Measurements from ENCODE around the gene MIAT. TPM values are rescaled to one million over a fixed set of nuclear protein-coding genes. Genes with fewer than 3 reads are reported as not detected.

Gene MIAT
- total RNA-seq, 3 donors from 2014 or later: 0.80 to 2.3 (median 1.9) TPM

DNA sequence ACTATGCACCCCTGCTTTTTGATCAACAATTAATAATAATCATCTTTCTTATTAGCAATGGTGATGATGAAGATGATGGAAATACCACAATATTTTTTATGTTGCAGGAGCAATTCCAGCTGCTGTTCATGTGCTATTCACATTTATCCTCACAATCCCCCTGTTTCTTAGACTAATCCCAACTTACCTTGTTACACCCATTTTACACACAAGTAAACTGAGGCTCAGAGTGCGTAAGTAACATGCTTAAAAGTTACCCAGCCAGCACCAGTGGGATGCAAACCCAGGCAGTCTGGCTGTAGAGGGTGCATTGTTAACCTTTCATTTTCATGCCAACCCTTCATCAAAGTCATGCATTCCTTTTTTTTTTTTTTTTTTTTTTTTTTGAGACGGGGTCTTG lies 37.2 kb upstream of the MIAT start:
- DNase-seq (ENCODE audit: low spot score in 2 of 2): no peak
- H3K36me3 ChIP-seq: no peaks in the 10 kb centered on the region
- no peaks in the 10 kb centered on the region for H3K27me3 ChIP-seq
- H3K27ac ChIP-seq: no peak overlapping the region
- intact Hi-C loops (cut with DNase I; ENCODE audit: low total_unique reads): no loop called here
- TF ChIP-seq, protein P1, sequence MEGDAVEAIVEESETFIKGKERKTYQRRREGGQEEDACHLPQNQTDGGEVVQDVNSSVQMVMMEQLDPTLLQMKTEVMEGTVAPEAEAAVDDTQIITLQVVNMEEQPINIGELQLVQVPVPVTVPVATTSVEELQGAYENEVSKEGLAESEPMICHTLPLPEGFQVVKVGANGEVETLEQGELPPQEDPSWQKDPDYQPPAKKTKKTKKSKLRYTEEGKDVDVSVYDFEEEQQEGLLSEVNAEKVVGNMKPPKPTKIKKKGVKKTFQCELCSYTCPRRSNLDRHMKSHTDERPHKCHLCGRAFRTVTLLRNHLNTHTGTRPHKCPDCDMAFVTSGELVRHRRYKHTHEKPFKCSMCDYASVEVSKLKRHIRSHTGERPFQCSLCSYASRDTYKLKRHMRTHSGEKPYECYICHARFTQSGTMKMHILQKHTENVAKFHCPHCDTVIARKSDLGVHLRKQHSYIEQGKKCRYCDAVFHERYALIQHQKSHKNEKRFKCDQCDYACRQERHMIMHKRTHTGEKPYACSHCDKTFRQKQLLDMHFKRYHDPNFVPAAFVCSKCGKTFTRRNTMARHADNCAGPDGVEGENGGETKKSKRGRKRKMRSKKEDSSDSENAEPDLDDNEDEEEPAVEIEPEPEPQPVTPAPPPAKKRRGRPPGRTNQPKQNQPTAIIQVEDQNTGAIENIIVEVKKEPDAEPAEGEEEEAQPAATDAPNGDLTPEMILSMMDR (IDR thresholded peaks at IDR 0.05): no peak
- TF ChIP-seq POLR2A (IDR thresholded peaks at IDR 0.05) (no peak), POLR2AphosphoS5 (IDR thresholded peaks at IDR 0.05) (no peak)
- no peaks in the 10 kb centered on the region for H3K9me3 ChIP-seq
- H3K4me3 ChIP-seq: no peak overlapping the region
- no peaks in the 10 kb centered on the region for H3K4me1 ChIP-seq

DNA sequence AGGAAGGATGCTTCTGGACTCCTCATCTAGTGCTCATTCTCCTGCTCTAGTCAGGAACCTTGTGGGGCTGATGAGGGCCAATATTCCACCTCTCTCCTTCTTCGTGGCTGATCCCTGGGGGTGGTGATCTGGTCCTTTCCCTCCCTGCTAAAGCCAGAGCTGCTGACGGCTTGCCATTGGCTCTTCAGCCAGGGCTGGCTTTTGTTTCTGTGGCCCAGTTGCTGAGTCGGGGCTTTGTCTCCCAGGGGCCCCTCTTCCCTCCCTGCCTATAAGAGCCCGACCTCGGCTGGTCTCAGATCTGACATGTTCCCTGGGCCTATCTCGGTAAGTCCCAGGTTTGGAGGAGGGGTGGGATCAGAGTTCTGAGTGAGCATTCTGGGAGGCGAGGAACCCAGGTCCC lies 35.7 kb upstream of the MIAT start, which contains the start of gene CRYBA4:
TSS of gene CRYBA4 (plus strand) at position 301 of the 400 bp plus-strand sequence. CDS start 634 bp downstream, outside the sequence.
- H3K27me3 ChIP-seq: no peaks in the 10 kb centered on the region
- DNase-seq (ENCODE audit: low spot score in 2 of 2): no peak
- H3K9me3 ChIP-seq: no peaks in the 10 kb centered on the region
- no peak within 1 kb of the TSS for H3K4me3 ChIP-seq
- intact Hi-C loops (cut with DNase I; ENCODE audit: low total_unique reads): no loop called here
- H3K27ac ChIP-seq: no peak within 1 kb of the TSS
- no peaks in the 10 kb centered on the region for H3K36me3 ChIP-seq
- no peaks in the 10 kb centered on the region for H3K4me1 ChIP-seq
- no peak for TF ChIP-seq POLR2A (IDR thresholded peaks at IDR 0.05)
- TF ChIP-seq POLR2AphosphoS5 (IDR thresholded peaks at IDR 0.05): no peak
- TF ChIP-seq, protein P1 (IDR thresholded peaks at IDR 0.05): no peak

- H3K27me3 ChIP-seq: no peaks in the 10 kb centered on the region
- no peak for DNase-seq (ENCODE audit: low spot score in 2 of 2)
- no peaks in the 10 kb centered on the region for H3K9me3 ChIP-seq
- no peaks in the 10 kb centered on the region for H3K36me3 ChIP-seq
- no peak overlapping the region for H3K4me3 ChIP-seq
- H3K4me1 ChIP-seq: no peaks in the 10 kb centered on the region
- H3K27ac ChIP-seq: no peak overlapping the region
- TF ChIP-seq, protein P1 (IDR thresholded peaks at IDR 0.05): no peak
- no peak for TF ChIP-seq POLR2A (IDR thresholded peaks at IDR 0.05)
- no peak for TF ChIP-seq POLR2AphosphoS5 (IDR thresholded peaks at IDR 0.05)
- intact Hi-C loops (cut with DNase I; ENCODE audit: low total_unique reads): no loop called here
These were observed 33.4 kb upstream of the MIAT start for GRCh38 chr22:26623984-26624383.

DNA sequence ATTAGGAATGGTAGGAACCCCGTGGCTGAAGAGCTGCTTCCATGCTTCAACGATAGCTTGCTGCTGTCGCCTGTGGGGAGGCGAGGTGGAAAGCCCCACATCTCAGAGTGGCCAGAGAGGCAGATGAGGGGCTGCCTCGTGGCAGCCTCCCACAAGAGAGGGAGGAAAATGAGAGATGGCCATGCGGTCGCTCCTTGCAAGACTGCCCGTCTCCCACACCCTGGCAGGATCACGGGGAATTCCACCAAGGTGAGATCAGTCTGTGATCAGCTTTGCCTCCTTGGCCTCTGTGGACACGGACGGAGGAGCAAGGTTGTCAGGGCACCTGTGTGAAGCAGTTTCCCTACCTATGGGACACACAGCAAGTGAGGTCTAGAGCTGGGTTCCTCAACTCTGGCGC lies 32.6 kb upstream of the MIAT start:
- no peak for DNase-seq (ENCODE audit: low spot score in 2 of 2)
- Histone ChIP-seq H3K4me3 (no peak overlapping the region), H3K9me3 (no peaks in the 10 kb centered on the region), H3K36me3 (no peaks in the 10 kb centered on the region), H3K4me1 (no peaks in the 10 kb centered on the region), H3K27me3 (no peaks in the 10 kb centered on the region), H3K27ac (no peak overlapping the region)
- intact Hi-C loops (cut with DNase I; ENCODE audit: low total_unique reads): no loop called here
- no peak for TF ChIP-seq POLR2A (IDR thresholded peaks at IDR 0.05)
- no peak for TF ChIP-seq POLR2AphosphoS5 (IDR thresholded peaks at IDR 0.05)
- TF ChIP-seq, protein P1 (IDR thresholded peaks at IDR 0.05): no peak

DNA sequence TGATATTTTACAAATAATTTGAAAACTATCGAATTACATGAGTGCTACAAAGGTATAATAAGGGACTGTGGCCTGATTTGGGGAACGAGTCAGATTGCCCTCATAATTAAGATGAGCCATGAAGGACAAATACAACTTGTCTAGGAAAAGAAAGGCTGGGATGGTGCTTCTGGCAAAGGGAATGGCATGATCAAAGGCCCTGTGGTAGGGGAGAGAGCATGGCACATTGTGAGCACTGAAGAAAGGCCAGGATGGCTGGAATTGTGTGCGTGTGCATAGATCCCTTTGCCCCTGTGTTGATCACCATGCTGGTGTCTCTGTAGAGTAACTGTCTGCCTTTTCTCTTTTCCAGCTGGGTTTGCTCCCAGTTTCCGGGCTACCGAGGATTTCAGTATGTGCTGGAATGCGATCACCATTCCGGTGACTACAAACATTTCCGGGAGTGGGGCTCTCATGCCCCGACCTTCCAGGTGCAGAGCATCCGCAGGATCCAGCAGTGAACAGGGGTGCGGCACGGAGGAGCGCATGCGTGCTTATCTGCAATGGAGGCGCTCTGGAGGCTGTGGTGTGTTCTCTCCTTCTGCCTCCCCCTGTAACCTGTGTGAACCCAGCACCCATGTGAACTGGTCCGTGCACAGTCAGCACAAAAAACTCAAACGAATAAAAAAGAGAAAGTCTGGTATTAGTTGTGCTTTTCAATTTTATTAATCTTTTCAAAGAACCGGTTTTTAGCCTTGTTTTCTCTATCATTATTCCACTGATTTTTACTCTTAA lies 27.2 kb upstream of the MIAT start:
- Histone ChIP-seq H3K9me3 (no peaks in the 10 kb centered on the region), H3K36me3 (no peaks in the 10 kb centered on the region), H3K27me3 (no peaks in the 10 kb centered on the region), H3K4me1 (no peaks in the 10 kb centered on the region), H3K27ac (no peak overlapping the region), H3K4me3 (no peak overlapping the region)
- intact Hi-C loops (cut with DNase I; ENCODE audit: low total_unique reads): no loop called here
- TF ChIP-seq POLR2A (IDR thresholded peaks at IDR 0.05): no peak
- peak in 1 of 3 donors; percentile 26 for TF ChIP-seq POLR2AphosphoS5 (IDR thresholded peaks at IDR 0.05)
- DNase-seq (ENCODE audit: low spot score in 2 of 2): no peak
